ENCODE measurements around the gene HEATR3.

The HEATR3 gene

GRCh38 chr16:50038286-50038685 lies 27.5 kb upstream of the HEATR3 start:
- Histone ChIP-seq H3K27me3 (ENCODE audit: control insufficient read depth, insufficient read depth, low read length) (no peaks in the 10 kb centered on the region), H3K4me1 (ENCODE audit: control insufficient read depth, insufficient read depth, low read length) (no peaks in the 10 kb centered on the region), H3K27ac (ENCODE audit: low read depth, low read length) (no peak overlapping the region), H3K9ac (ENCODE audit: low read length) (no peak overlapping the region), H3K4me3 (ENCODE audit: low read length) (no peak overlapping the region), H3K36me3 (ENCODE audit: control insufficient read depth, insufficient read depth, low read length) (peaks cover 8% of the 10 kb centered on the region)

GRCh38 chr16:50038756-50039529 lies 26.8 kb upstream of the HEATR3 start:
- H3K27ac ChIP-seq (ENCODE audit: low read depth, low read length): no peak overlapping the region
- peaks cover 8% of the 10 kb centered on the region for H3K36me3 ChIP-seq (ENCODE audit: control insufficient read depth, insufficient read depth, low read length)
- H3K4me1 ChIP-seq (ENCODE audit: control insufficient read depth, insufficient read depth, low read length): no peaks in the 10 kb centered on the region
- H3K9ac ChIP-seq (ENCODE audit: low read length): no peak overlapping the region
- H3K27me3 ChIP-seq (ENCODE audit: control insufficient read depth, insufficient read depth, low read length): no peaks in the 10 kb centered on the region
- no peak overlapping the region for H3K4me3 ChIP-seq (ENCODE audit: low read length)

GRCh38 chr16:50040018-50040417 lies 25.8 kb upstream of the HEATR3 start:
- Histone ChIP-seq H3K4me1 (ENCODE audit: control insufficient read depth, insufficient read depth, low read length) (no peaks in the 10 kb centered on the region), H3K9ac (ENCODE audit: low read length) (no peak overlapping the region), H3K4me3 (ENCODE audit: low read length) (no peak overlapping the region), H3K27me3 (ENCODE audit: control insufficient read depth, insufficient read depth, low read length) (no peaks in the 10 kb centered on the region), H3K27ac (ENCODE audit: low read depth, low read length) (no peak overlapping the region), H3K36me3 (ENCODE audit: control insufficient read depth, insufficient read depth, low read length) (peaks cover 8% of the 10 kb centered on the region)

GRCh38 chr16:50040710-50041109 lies 25.1 kb upstream of the HEATR3 start:
- H3K9ac ChIP-seq (ENCODE audit: low read length): no peak overlapping the region
- peaks cover 8% of the 10 kb centered on the region for H3K36me3 ChIP-seq (ENCODE audit: control insufficient read depth, insufficient read depth, low read length)
- no peaks in the 10 kb centered on the region for H3K4me1 ChIP-seq (ENCODE audit: control insufficient read depth, insufficient read depth, low read length)
- H3K27ac ChIP-seq (ENCODE audit: low read depth, low read length): no peak overlapping the region
- H3K27me3 ChIP-seq (ENCODE audit: control insufficient read depth, insufficient read depth, low read length): no peaks in the 10 kb centered on the region
- no peak overlapping the region for H3K4me3 ChIP-seq (ENCODE audit: low read length)

GRCh38 chr16:50043358-50043757 lies 22.4 kb upstream of the HEATR3 start:
- no peaks in the 10 kb centered on the region for H3K4me1 ChIP-seq (ENCODE audit: control insufficient read depth, insufficient read depth, low read length)
- H3K9ac ChIP-seq (ENCODE audit: low read length): no peak overlapping the region
- H3K27me3 ChIP-seq (ENCODE audit: control insufficient read depth, insufficient read depth, low read length): no peaks in the 10 kb centered on the region
- H3K36me3 ChIP-seq (ENCODE audit: control insufficient read depth, insufficient read depth, low read length): no peaks in the 10 kb centered on the region
- no peak overlapping the region for H3K27ac ChIP-seq (ENCODE audit: low read depth, low read length)
- no peak overlapping the region for H3K4me3 ChIP-seq (ENCODE audit: low read length)

GRCh38 chr16:50045412-50045811 lies 20.4 kb upstream of the HEATR3 start:
- no peaks in the 10 kb centered on the region for H3K27me3 ChIP-seq (ENCODE audit: control insufficient read depth, insufficient read depth, low read length)

GRCh38 chr16:50046853-50047252 lies 18.9 kb upstream of the HEATR3 start:
- Histone ChIP-seq H3K4me1 (ENCODE audit: control insufficient read depth, insufficient read depth, low read length) (no peaks in the 10 kb centered on the region), H3K27me3 (ENCODE audit: control insufficient read depth, insufficient read depth, low read length) (no peaks in the 10 kb centered on the region), H3K9ac (ENCODE audit: low read length) (no peak overlapping the region), H3K27ac (ENCODE audit: low read depth, low read length) (no peak overlapping the region), H3K36me3 (ENCODE audit: control insufficient read depth, insufficient read depth, low read length) (no peaks in the 10 kb centered on the region), H3K4me3 (ENCODE audit: low read length) (no peak overlapping the region)

More at GRCh38 chr16:50045412-50045811, 20.4 kb upstream of the HEATR3 start:
- no peaks in the 10 kb centered on the region for H3K4me1 ChIP-seq (ENCODE audit: control insufficient read depth, insufficient read depth, low read length)
- no peak overlapping the region for H3K4me3 ChIP-seq (ENCODE audit: low read length)
- no peak overlapping the region for H3K27ac ChIP-seq (ENCODE audit: low read depth, low read length)
- H3K36me3 ChIP-seq (ENCODE audit: control insufficient read depth, insufficient read depth, low read length): no peaks in the 10 kb centered on the region
- H3K9ac ChIP-seq (ENCODE audit: low read length): no peak overlapping the region

- no peaks in the 10 kb centered on the region for H3K36me3 ChIP-seq (ENCODE audit: control insufficient read depth, insufficient read depth, low read length)
- H3K4me3 ChIP-seq (ENCODE audit: low read length): no peak overlapping the region
- no peaks in the 10 kb centered on the region for H3K27me3 ChIP-seq (ENCODE audit: control insufficient read depth, insufficient read depth, low read length)
- no peak overlapping the region for H3K27ac ChIP-seq (ENCODE audit: low read depth, low read length)
- H3K4me1 ChIP-seq (ENCODE audit: control insufficient read depth, insufficient read depth, low read length): no peaks in the 10 kb centered on the region
- H3K9ac ChIP-seq (ENCODE audit: low read length): no peak overlapping the region
Observed at GRCh38 chr16:50047864-50048263, 17.9 kb upstream of the HEATR3 start.

- H3K4me3 ChIP-seq (ENCODE audit: low read length): no peak overlapping the region
- H3K36me3 ChIP-seq (ENCODE audit: control insufficient read depth, insufficient read depth, low read length): no peaks in the 10 kb centered on the region
- no peak overlapping the region for H3K9ac ChIP-seq (ENCODE audit: low read length)
- no peaks in the 10 kb centered on the region for H3K27me3 ChIP-seq (ENCODE audit: control insufficient read depth, insufficient read depth, low read length)
- H3K4me1 ChIP-seq (ENCODE audit: control insufficient read depth, insufficient read depth, low read length): no peaks in the 10 kb centered on the region
- H3K27ac ChIP-seq (ENCODE audit: low read depth, low read length): no peak overlapping the region
Observed at GRCh38 chr16:50050802-50051201, 15.0 kb upstream of the HEATR3 start.

- H3K27me3 ChIP-seq (ENCODE audit: control insufficient read depth, insufficient read depth, low read length): no peaks in the 10 kb centered on the region
- no peak overlapping the region for H3K27ac ChIP-seq (ENCODE audit: low read depth, low read length)
- no peaks in the 10 kb centered on the region for H3K36me3 ChIP-seq (ENCODE audit: control insufficient read depth, insufficient read depth, low read length)
- H3K9ac ChIP-seq (ENCODE audit: low read length): no peak overlapping the region
- H3K4me1 ChIP-seq (ENCODE audit: control insufficient read depth, insufficient read depth, low read length): no peaks in the 10 kb centered on the region
- no peak overlapping the region for H3K4me3 ChIP-seq (ENCODE audit: low read length)
Observed at GRCh38 chr16:50056226-50056625, 9.5 kb upstream of the HEATR3 start.

- Histone ChIP-seq H3K4me3 (ENCODE audit: low read length) (no peak overlapping the region), H3K27me3 (ENCODE audit: control insufficient read depth, insufficient read depth, low read length) (no peaks in the 10 kb centered on the region), H3K9ac (ENCODE audit: low read length) (no peak overlapping the region), H3K27ac (ENCODE audit: low read depth, low read length) (no peak overlapping the region), H3K36me3 (ENCODE audit: control insufficient read depth, insufficient read depth, low read length) (no peaks in the 10 kb centered on the region), H3K4me1 (ENCODE audit: control insufficient read depth, insufficient read depth, low read length) (no peaks in the 10 kb centered on the region)
Observed at GRCh38 chr16:50058091-50058771, 7.5 kb upstream of the HEATR3 start.

GRCh38 chr16:50059111-50059510 lies 6.7 kb upstream of the HEATR3 start:
- no peak overlapping the region for H3K4me3 ChIP-seq (ENCODE audit: low read length)
- H3K27ac ChIP-seq (ENCODE audit: low read depth, low read length): no peak overlapping the region
- no peaks in the 10 kb centered on the region for H3K4me1 ChIP-seq (ENCODE audit: control insufficient read depth, insufficient read depth, low read length)
- H3K27me3 ChIP-seq (ENCODE audit: control insufficient read depth, insufficient read depth, low read length): no peaks in the 10 kb centered on the region
- H3K9ac ChIP-seq (ENCODE audit: low read length): no peak overlapping the region
- no peaks in the 10 kb centered on the region for H3K36me3 ChIP-seq (ENCODE audit: control insufficient read depth, insufficient read depth, low read length)

GRCh38 chr16:50059669-50060068 lies 6.1 kb upstream of the HEATR3 start:
- Histone ChIP-seq H3K36me3 (ENCODE audit: control insufficient read depth, insufficient read depth, low read length) (no peaks in the 10 kb centered on the region), H3K4me1 (ENCODE audit: control insufficient read depth, insufficient read depth, low read length) (no peaks in the 10 kb centered on the region), H3K9ac (ENCODE audit: low read length) (no peak overlapping the region), H3K27ac (ENCODE audit: low read depth, low read length) (no peak overlapping the region), H3K4me3 (ENCODE audit: low read length) (no peak overlapping the region), H3K27me3 (ENCODE audit: control insufficient read depth, insufficient read depth, low read length) (no peaks in the 10 kb centered on the region)

All from rectal smooth muscle tissue (tissue), 1 donor.